ENCODE results near the gene MPV17L2. TPM values are rescaled to one million over a fixed set of nuclear protein-coding genes. Genes with fewer than 3 reads are reported as not detected.

MPV17L2 gene
- total RNA-seq, 2 donors from 2014 or later, result 20.9 to 21.8 TPM

- no peaks in the 10 kb centered on the region for H3K36me3 ChIP-seq (ENCODE audit: control insufficient read depth, insufficient read depth, low read length)
- H3K36me3 Mint-ChIP-seq (ENCODE audit: low read depth), result peaks cover 6% of the 10 kb centered on the region
- no peaks in the 10 kb centered on the region for H3K9me3 ChIP-seq (ENCODE audit: control insufficient read depth, low read length)
- H3K9me3 Mint-ChIP-seq, result no peaks in the 10 kb centered on the region
- H3K27ac ChIP-seq (ENCODE audit: low read depth, low read length), result peak overlapping the region; percentile 86
- WGBS, 2 experiments (ENCODE audit: insufficient coverage in 1 of 2, insufficient read length in 1 of 2), result 0 to 1% methylated on average over 14 to 21 of the region's 22 CpGs
- peak overlapping the region; percentile 78 for H3K4me3 Mint-ChIP-seq
- peak; percentile 90 for DNase-seq
- peak overlapping the region; percentile 87 for H3K4me3 ChIP-seq (ENCODE audit: low read length)
- peaks cover 15% of the 10 kb centered on the region for H3K27me3 Mint-ChIP-seq (ENCODE audit: insufficient read depth)
- H3K9ac ChIP-seq (ENCODE audit: extremely low read depth, low read length, poor library complexity, severe bottlenecking), result peak overlapping the region; percentile 77
- peaks cover 5% of the 10 kb centered on the region for H3K27me3 ChIP-seq (ENCODE audit: control insufficient read depth, insufficient read depth, low read length, poor library complexity, severe bottlenecking)
- no peak for TF ChIP-seq CTCF (conservative IDR thresholded peaks at IDR 0.05)
- H3K27ac Mint-ChIP-seq, result peak overlapping the region; percentile 91
- no peaks in the 10 kb centered on the region for H3K4me1 ChIP-seq (ENCODE audit: control insufficient read depth, insufficient read depth, low read length)
- H3K4me1 Mint-ChIP-seq, result peaks cover 6% of the 10 kb centered on the region
These were observed 11.6 kb downstream of the MPV17L2 start for GRCh38 chr19:18204394-18205199.

- Mint-ChIP-seq H3K27ac (peak overlapping the region; percentile 91), H3K4me3 (peak overlapping the region; percentile 78), H3K36me3 (ENCODE audit: low read depth) (peaks cover 3% of the 10 kb centered on the region), H3K9me3 (no peaks in the 10 kb centered on the region), H3K4me1 (peaks cover 6% of the 10 kb centered on the region), H3K27me3 (ENCODE audit: insufficient read depth) (peaks cover 15% of the 10 kb centered on the region)
- no peaks in the 10 kb centered on the region for H3K9me3 ChIP-seq (ENCODE audit: control insufficient read depth, low read length)
- H3K27ac ChIP-seq (ENCODE audit: low read depth, low read length), result peak overlapping the region; percentile 86
- peaks cover 5% of the 10 kb centered on the region for H3K27me3 ChIP-seq (ENCODE audit: control insufficient read depth, insufficient read depth, low read length, poor library complexity, severe bottlenecking)
- WGBS, 2 experiments (ENCODE audit: insufficient coverage in 1 of 2, insufficient read length in 1 of 2), result 19 to 23% methylated on average over 19 to 34 of the region's 36 CpGs
- H3K36me3 ChIP-seq (ENCODE audit: control insufficient read depth, insufficient read depth, low read length), result no peaks in the 10 kb centered on the region
- TF ChIP-seq CTCF (conservative IDR thresholded peaks at IDR 0.05), result no peak
- peak; percentile 85 for DNase-seq
- peak overlapping the region; percentile 77 for H3K9ac ChIP-seq (ENCODE audit: extremely low read depth, low read length, poor library complexity, severe bottlenecking)
- peak overlapping the region; percentile 87 for H3K4me3 ChIP-seq (ENCODE audit: low read length)
- H3K4me1 ChIP-seq (ENCODE audit: control insufficient read depth, insufficient read depth, low read length), result no peaks in the 10 kb centered on the region
These were observed 12.3 kb downstream of the MPV17L2 start for GRCh38 chr19:18205200-18205892.

GRCh38 chr19:18206018-18206417 lies 13.0 kb downstream of the MPV17L2 start:
- DNase-seq, result no peak
- no peak for TF ChIP-seq CTCF (conservative IDR thresholded peaks at IDR 0.05)
- Histone ChIP-seq H3K27ac (ENCODE audit: low read depth, low read length) (no peak overlapping the region), H3K9me3 (ENCODE audit: control insufficient read depth, low read length) (no peaks in the 10 kb centered on the region), H3K4me3 (ENCODE audit: low read length) (peak overlapping the region; percentile 87), H3K9ac (ENCODE audit: extremely low read depth, low read length, poor library complexity, severe bottlenecking) (no peak overlapping the region), H3K36me3 (ENCODE audit: control insufficient read depth, insufficient read depth, low read length) (no peaks in the 10 kb centered on the region), H3K27me3 (ENCODE audit: control insufficient read depth, insufficient read depth, low read length, poor library complexity, severe bottlenecking) (peaks cover 5% of the 10 kb centered on the region), H3K4me1 (ENCODE audit: control insufficient read depth, insufficient read depth, low read length) (no peaks in the 10 kb centered on the region)
- 86 to 100% methylated on average over 2 to 12 of the region's 12 CpGs for WGBS, 2 experiments (ENCODE audit: insufficient coverage in 1 of 2, insufficient read length in 1 of 2)
- peaks cover 3% of the 10 kb centered on the region for H3K36me3 Mint-ChIP-seq (ENCODE audit: low read depth)
- H3K9me3 Mint-ChIP-seq, result no peaks in the 10 kb centered on the region
- H3K27ac Mint-ChIP-seq, result peak overlapping the region; percentile 91
- H3K27me3 Mint-ChIP-seq (ENCODE audit: insufficient read depth), result peaks cover 15% of the 10 kb centered on the region
- H3K4me1 Mint-ChIP-seq, result peaks cover 6% of the 10 kb centered on the region
- peak overlapping the region; percentile 78 for H3K4me3 Mint-ChIP-seq

All from endodermal cell (in vitro differentiated cells).